HG02938 (cell line): ENCODE results near the gene SLC13A3.

Experiments used
- ATAC-seq: cut with Tn5 transposase; IDR thresholded peaks from one replicate; pipeline ENCODE4 v1.9.1; 2021; ENCODE audit warnings: mild to moderate bottlenecking, moderate library complexity; ENCODE audit not compliant: unreplicated experiment

The SLC13A3 gene

GRCh38 chr20:46638134-46638897, 12.9 kb downstream of the SLC13A3 start:
- no peak for ATAC-seq

DNA sequence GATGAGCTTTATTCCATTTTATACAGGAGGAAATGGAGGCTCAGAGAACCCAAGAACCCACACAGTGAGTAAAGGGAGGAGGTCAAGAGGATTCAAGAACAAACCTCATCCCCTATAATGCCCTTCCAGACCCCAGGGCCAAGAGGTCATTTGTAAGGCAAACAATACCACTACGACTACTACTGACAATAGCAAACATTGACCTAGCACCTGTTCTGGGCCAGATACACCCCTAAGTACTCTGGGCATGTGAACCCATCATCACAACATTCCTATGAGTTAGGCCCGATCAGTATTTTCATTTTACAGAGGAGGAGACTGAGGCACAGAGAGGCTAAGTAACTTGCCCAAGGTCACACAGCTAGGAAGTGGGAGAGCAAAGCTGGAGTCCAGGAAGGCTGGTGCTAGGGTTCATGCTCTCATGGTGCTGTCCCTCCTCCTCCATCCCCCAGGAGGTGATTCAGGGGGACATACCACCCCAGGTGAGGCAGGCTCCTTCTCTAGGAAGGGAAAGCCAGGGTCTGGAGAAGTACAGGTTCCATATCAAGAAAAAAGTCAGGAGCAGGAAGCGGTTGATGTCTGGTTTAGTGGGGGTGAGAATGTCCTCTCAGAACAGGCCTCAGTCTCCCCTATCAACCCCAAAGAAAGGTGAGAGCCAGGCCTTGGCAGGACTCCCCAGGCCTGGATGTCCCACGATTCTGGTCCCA, 13.7 kb downstream of the SLC13A3 start:
- ATAC-seq = no peak

DNA sequence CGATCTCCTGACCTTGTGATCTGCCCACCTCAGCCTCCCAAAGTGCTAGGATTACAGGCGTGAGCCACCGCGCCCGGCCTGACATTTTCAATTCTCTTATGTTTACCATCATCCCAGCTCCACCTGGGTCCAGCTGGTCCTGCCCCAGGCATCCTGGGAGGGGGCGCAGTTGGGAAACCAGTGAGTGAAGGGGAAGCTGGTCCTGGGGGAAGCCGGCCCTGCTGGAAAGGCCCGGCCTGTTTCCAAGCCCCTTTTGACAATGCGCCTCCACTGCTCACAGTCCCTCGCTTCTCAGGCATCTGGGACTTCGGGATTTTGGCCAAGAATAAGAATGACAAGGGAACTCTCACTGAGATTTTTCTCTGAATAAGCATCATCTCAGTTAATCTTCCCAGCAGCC, 14.2 kb downstream of the SLC13A3 start:
- ATAC-seq = no peak

DNA sequence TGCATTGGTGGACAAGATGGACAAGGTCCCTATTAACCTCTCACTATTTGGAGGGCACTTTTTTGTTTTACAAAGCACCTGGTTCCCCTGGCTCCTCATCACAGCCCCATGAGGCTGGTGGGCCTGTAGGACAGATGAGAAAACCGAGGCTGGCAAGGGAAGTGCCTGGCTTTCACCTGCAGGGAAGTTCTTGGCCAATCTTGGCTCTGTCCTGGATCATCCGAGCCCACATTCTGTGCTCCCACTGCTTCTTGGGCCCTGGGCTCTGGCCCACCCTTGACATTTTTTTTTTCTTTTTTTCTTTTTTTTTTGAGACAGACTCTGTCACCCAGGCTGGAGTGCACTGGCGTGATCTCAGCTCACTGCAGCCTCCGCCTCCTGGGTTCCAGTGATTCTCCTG, 14.7 kb downstream of the SLC13A3 start:
- ATAC-seq = no peak

- no peak for ATAC-seq
Observed at GRCh38 chr20:46635514-46636136, 15.6 kb downstream of the SLC13A3 start.

GRCh38 chr20:46634528-46634927, 16.7 kb downstream of the SLC13A3 start:
- ATAC-seq = no peak

DNA sequence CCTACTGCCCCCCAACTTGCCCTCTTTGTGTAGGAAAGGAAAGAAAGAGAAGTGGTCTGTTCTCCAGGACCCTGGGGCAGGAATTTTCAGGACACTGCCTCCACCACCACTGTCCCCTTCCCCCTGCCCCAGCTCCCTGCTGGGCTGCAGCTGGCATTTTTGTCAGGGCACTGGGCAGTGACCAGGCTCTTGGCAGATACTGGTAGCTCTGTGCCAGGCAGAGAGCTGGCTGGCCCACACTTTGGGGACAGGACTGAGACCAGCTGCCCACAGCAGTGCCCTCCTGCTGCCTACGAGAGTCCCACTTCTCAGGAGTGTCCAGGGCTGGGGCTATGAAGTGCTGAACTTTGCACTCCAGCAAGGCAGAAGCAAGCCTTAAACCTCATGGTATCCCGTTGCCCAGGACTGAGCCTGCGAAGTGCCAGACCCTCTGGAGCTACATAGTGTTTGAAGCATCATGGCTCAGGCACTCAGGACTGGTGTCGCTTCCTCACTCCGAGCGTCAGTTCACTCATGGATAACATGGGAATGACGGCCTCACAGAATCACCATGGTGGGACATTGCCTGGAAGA, 19.3 kb downstream of the SLC13A3 start:
- ATAC-seq = no peak

- no peak for ATAC-seq
Observed at GRCh38 chr20:46631212-46631869, 19.9 kb downstream of the SLC13A3 start.

GRCh38 chr20:46630306-46630705, 21.0 kb downstream of the SLC13A3 start:
- no peak for ATAC-seq

- ATAC-seq = no peak
Observed at GRCh38 chr20:46629341-46629740, 21.9 kb downstream of the SLC13A3 start.

DNA sequence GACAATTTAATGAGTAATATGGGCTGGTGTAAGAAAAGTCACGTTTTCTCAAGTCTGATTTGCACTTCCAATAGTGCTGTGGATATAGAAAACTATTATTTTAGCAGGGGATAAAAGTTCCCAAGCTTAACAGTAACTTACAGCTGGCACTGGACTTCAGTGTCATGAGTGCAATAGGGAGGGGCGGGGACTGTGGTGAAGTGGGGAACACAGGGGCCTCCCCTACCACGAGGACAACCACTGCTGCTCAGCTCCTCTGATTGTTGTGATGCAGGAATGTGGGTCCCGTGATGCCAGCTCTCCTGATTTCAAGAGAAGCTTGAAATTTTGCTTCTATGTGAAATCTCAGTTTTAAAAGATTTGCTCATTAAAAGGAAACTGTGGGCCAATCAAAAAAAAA, 24.0 kb downstream of the SLC13A3 start:
- no peak for ATAC-seq

GRCh38 chr20:46626758-46627157, 24.5 kb downstream of the SLC13A3 start:
- no peak for ATAC-seq

DNA sequence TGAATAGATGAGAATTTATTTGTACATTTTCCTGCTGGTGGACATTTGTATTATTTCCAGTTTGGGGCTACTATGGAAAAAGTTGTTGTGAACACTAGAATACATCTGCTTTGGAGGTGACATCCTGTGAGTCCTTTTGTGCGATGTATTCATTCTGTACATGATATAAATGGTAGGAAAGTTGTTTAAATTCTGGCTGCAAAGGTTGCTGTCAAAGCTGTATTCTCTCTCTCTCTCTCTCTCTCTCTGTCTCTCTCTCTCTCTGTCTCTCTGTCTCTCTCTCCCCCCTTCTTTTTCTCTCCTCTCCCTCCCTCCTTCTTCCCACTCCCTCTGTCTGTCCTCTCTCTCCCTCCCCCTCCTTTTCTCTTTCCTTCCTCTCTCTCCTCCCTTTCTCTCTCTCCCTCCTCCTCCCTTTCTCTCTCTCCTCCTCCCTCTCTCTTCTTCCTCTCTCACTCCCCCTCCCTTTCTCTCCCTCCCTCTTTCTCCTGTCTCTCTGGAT, 25.3 kb downstream of the SLC13A3 start:
- no peak for ATAC-seq

- ATAC-seq = no peak
Observed at GRCh38 chr20:46624946-46625345, 26.3 kb downstream of the SLC13A3 start.

- no peak for ATAC-seq
Observed at GRCh38 chr20:46622165-46622564, 29.1 kb downstream of the SLC13A3 start.

- no peak for ATAC-seq
Observed at GRCh38 chr20:46621492-46621891, 29.8 kb downstream of the SLC13A3 start.

DNA sequence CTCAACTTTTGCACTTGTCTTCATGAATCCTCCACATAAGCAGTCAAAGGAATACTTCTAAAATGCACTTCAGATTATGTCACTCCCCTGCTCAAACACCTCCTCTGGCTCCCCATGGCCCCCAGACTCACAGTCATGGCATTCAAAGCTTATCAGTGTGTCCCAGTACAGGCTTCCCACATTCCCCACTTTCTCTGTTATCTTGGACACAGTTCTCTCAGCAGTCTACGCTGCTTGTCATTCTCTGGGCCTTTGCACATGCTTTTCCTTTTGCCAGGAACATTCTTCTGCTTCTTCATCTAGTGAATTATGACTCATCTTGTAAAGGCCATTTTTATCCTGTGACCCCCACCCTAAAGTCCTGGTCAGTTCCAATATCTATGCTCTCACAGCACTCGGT, 31.8 kb downstream of the SLC13A3 start:
- ATAC-seq = no peak

GRCh38 chr20:46618316-46619100, 32.8 kb downstream of the SLC13A3 start:
- no peak for ATAC-seq

- ATAC-seq = no peak
Observed at GRCh38 chr20:46614503-46614902, 36.8 kb downstream of the SLC13A3 start.

GRCh38 chr20:46610145-46610544, 41.1 kb downstream of the SLC13A3 start:
- no peak for ATAC-seq
